HEK293 (cell line): ENCODE results near the gene MARCO.

Source experiments
- CTCF ChIA-PET: fragments of 350-600 bp; formaldehyde crosslinking; extraction: SDS; loops from one replicate; lab custom pipeline; 2021; ENCODE audit warnings: antibody characterized with exemption; lab: Yijun Ruan, JAX
- POLR2A ChIA-PET: fragments of 300-600 bp; formaldehyde crosslinking; extraction: SDS; loops from one replicate; lab custom pipeline; 2020; ENCODE audit warnings: antibody characterized with exemption, inconsistent platforms; lab: Yijun Ruan, JAX
- H3K27ac ChIP-seq: fragments of 200-500 bp; sonication (Bioruptor generic); 2 replicates; pipeline ENCODE4 v1.5.1; 2014; ENCODE audit warnings: low read depth, low read length, control low read depth, inconsistent platforms; ENCODE audit errors: extremely low read depth
- H3K36me3 ChIP-seq, 2 experiments: fragments of 200-500 bp in 1 of 2; sonication (Bioruptor generic) in 1 of 2; 1 replicate in 1 of 2; 2 replicates in 1 of 2; pipeline ENCODE4 v1.5.1; 2014 to 2017; ENCODE audit warnings: inconsistent platforms in 2 of 2, low read length in 2 of 2; ENCODE audit not compliant: control insufficient read depth in 2 of 2, insufficient read depth in 1 of 2
- H3K4me1 ChIP-seq: fragments of 200-500 bp; sonication (Bioruptor generic); 2 replicates; pipeline ENCODE4 v1.5.1; 2014; ENCODE audit warnings: mild to moderate bottlenecking, low read length, inconsistent platforms; ENCODE audit not compliant: control insufficient read depth, insufficient read depth
- H3K4me3 ChIP-seq: 2 replicates; pipeline ENCODE4 v1.5.1; 2011; ENCODE audit warnings: low read depth, mild to moderate bottlenecking, control low read depth, low read length, moderate library complexity
- H3K9me3 ChIP-seq: fragments of 200-500 bp; sonication (Bioruptor generic); 2 replicates; pipeline ENCODE4 v1.5.1; 2014; ENCODE audit warnings: low read depth, low read length, inconsistent platforms; ENCODE audit not compliant: control insufficient read depth, insufficient read depth
- SP3 ChIP-seq: fragments of 450-650 bp; formaldehyde crosslinking; IDR thresholded peaks from 2 replicates; pipeline ENCODE4 v1.5.1; 2016; ENCODE audit warnings: missing biosample characterization, missing genetic modification characterization
- ZNF16 ChIP-seq: fragments of 450-650 bp; formaldehyde crosslinking; IDR thresholded peaks from 2 replicates; pipeline ENCODE4 v1.5.1; 2016; ENCODE audit warnings: low read depth, missing biosample characterization, missing genetic modification characterization
- ZNF521 ChIP-seq: fragments of 450-650 bp; formaldehyde crosslinking; IDR thresholded peaks from 2 replicates; pipeline ENCODE4 v1.5.1; 2017; ENCODE audit warnings: missing biosample characterization, mild to moderate bottlenecking, missing genetic modification characterization
- ZNF596 ChIP-seq: fragments of 450-650 bp; IDR thresholded peaks from 2 replicates; pipeline ENCODE4 v1.5.0; 2018; ENCODE audit warnings: missing biosample characterization, mild to moderate bottlenecking, missing genetic modification characterization, moderate library complexity
- ZNF792 ChIP-seq: fragments of 450-650 bp; formaldehyde crosslinking; IDR thresholded peaks from 2 replicates; pipeline ENCODE4 v1.5.1; 2016; ENCODE audit warnings: missing biosample characterization, missing genetic modification characterization
- TF ChIP-seq, protein P1 (sequence below): fragments of 450-650 bp; formaldehyde crosslinking; IDR thresholded peaks from 2 replicates; pipeline ENCODE4 v1.5.1; 2016; ENCODE audit warnings: missing biosample characterization, missing genetic modification characterization, borderline replicate concordance

The MARCO gene

DNA sequence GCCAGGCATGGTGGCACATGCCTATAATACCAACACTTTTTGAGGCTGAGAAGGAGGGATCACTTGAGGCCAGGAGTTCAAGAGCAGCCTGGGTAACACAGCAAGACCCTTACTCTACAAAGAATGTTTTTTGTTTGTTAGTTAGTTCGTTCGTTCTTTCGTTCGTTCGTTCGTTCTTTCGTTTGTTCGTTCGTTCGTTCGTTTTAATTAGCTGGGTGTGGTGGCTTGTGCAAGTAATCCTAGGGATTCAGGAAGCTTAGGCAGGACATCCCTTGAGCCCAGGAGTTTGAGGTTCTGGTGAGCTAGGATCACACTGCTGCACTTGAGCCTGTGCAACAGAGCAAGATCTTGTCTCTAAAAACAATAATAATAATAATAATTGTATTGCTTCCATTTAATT, 98.7 kb downstream of the MARCO start:
- Histone ChIP-seq H3K9me3 (no peaks in the 10 kb centered on the region), H3K4me3 (no peak overlapping the region), H3K4me1 (no peaks in the 10 kb centered on the region), H3K36me3 (no peaks in the 10 kb centered on the region), H3K27ac (no peak overlapping the region)
- ChIA-PET CTCF (no interaction called here), POLR2A (no interaction called here)
- TF ChIP-seq ZNF596 (tag by site-specific recombination) (0 out of 2 replicates have a peak, but pooled peaks have one; percentile 41), ZNF521 (tag by site-specific recombination) (no peak), ZNF16 (tag by site-specific recombination) (no peak), SP3 (tag by site-specific recombination) (no peak), ZNF792 (tag by site-specific recombination) (no peak)
- TF ChIP-seq, protein P1, sequence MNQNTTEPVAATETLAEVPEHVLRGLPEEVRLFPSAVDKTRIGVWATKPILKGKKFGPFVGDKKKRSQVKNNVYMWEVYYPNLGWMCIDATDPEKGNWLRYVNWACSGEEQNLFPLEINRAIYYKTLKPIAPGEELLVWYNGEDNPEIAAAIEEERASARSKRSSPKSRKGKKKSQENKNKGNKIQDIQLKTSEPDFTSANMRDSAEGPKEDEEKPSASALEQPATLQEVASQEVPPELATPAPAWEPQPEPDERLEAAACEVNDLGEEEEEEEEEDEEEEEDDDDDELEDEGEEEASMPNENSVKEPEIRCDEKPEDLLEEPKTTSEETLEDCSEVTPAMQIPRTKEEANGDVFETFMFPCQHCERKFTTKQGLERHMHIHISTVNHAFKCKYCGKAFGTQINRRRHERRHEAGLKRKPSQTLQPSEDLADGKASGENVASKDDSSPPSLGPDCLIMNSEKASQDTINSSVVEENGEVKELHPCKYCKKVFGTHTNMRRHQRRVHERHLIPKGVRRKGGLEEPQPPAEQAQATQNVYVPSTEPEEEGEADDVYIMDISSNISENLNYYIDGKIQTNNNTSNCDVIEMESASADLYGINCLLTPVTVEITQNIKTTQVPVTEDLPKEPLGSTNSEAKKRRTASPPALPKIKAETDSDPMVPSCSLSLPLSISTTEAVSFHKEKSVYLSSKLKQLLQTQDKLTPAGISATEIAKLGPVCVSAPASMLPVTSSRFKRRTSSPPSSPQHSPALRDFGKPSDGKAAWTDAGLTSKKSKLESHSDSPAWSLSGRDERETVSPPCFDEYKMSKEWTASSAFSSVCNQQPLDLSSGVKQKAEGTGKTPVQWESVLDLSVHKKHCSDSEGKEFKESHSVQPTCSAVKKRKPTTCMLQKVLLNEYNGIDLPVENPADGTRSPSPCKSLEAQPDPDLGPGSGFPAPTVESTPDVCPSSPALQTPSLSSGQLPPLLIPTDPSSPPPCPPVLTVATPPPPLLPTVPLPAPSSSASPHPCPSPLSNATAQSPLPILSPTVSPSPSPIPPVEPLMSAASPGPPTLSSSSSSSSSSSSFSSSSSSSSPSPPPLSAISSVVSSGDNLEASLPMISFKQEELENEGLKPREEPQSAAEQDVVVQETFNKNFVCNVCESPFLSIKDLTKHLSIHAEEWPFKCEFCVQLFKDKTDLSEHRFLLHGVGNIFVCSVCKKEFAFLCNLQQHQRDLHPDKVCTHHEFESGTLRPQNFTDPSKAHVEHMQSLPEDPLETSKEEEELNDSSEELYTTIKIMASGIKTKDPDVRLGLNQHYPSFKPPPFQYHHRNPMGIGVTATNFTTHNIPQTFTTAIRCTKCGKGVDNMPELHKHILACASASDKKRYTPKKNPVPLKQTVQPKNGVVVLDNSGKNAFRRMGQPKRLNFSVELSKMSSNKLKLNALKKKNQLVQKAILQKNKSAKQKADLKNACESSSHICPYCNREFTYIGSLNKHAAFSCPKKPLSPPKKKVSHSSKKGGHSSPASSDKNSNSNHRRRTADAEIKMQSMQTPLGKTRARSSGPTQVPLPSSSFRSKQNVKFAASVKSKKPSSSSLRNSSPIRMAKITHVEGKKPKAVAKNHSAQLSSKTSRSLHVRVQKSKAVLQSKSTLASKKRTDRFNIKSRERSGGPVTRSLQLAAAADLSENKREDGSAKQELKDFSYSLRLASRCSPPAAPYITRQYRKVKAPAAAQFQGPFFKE (tag by site-specific recombination): no peak
